HG03354 (cell line): ENCODE results near the gene ABCG8.

ENCODE experiments used
- ATAC-seq: cut with Tn5 transposase; IDR thresholded peaks from one replicate; pipeline ENCODE4 v1.9.1; 2021; ENCODE audit warnings: mild to moderate bottlenecking; ENCODE audit not compliant: unreplicated experiment, poor library complexity, severe bottlenecking

Gene ABCG8

DNA sequence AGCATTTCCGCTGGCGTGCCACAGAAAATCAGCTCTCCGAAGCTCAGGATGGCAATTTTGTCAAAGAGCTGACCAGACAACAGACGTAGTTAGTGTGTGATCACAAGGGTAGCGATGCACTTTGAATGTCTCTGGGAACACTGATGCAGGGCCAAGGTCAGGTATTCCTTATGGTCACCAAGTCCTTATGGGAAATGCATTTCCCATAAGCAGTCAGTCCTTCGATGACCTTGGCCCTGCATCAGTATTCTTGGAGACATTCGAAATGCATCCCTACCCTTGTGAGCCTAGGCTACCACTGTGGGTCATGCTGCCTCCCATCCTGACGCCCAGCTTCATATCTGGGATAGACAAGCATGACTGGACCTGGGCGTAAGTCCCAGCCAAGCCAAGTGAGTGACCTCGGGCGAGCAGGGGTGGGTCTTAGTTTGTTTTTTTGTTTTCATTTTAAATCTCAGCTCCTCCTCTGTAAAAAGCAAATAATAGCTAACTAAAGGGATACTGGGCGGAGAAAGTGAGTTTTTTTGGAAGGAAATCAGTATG is 13.7 kb upstream of the ABCG8 start:
- ATAC-seq, result no peak

DNA sequence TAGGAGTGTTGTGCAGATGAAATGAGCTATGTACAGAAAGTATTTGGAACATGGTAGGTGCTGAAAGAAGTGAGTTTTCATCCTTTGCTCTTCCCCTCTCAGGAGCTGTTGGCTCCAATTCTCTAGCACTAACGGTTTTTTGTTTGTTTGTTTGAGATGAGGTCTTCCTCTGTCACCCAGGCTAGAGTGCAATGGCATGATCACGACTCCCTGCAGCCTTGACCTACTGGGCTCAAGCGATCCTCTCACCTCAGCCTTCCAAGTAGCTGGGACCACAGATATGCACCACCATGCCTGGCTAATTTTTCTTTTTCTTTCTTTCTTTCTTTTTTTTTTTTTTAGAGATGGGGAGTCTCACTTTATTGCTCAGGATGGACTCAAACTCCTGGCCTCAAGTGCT is 12.9 kb upstream of the ABCG8 start:
- ATAC-seq, result no peak

DNA sequence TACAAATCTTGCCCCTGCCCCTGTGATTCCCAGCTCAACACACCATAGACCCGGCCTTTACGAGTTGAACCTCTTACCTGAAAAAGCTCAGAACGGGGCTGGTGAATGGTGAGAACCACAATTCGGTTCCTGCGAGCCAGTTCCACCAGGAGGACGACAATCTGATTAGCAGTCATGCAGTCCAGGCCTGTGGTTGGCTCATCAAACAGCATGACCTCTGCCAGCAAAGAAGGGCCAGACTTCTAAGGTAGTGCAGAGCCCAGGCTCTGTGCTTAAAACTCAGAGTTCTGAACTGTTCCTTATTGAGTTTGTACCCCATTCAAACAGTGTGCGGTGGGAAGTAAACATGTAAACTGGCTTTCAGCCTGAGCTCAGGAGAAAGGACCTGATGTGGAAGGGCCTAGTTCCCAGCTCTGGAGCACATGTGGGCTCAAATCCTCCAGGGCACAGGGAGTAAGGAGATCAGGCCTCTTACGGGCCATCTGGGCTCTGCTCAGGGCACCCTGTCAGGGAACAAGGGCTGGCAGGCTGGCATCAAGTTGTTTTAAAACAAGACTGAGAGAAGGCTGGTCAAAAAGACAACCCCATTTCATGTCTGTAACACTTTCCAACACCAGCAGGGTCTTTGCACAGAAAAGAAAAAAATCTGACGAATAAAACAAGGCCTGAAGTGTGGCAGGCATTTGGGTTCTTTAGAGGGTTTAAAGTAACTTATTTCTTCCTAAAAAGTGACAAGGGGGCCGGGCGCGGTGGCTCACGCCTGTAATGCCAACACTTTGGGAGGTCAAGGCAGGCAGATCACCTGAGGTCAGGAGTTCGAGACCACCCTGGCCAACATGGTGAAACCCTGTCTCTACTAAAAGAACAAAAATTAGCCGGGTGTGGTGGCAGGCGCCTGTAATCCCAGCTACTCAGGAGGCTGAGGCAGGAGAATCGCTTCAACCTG is 12.2 kb upstream of the ABCG8 start:
- no peak for ATAC-seq

DNA sequence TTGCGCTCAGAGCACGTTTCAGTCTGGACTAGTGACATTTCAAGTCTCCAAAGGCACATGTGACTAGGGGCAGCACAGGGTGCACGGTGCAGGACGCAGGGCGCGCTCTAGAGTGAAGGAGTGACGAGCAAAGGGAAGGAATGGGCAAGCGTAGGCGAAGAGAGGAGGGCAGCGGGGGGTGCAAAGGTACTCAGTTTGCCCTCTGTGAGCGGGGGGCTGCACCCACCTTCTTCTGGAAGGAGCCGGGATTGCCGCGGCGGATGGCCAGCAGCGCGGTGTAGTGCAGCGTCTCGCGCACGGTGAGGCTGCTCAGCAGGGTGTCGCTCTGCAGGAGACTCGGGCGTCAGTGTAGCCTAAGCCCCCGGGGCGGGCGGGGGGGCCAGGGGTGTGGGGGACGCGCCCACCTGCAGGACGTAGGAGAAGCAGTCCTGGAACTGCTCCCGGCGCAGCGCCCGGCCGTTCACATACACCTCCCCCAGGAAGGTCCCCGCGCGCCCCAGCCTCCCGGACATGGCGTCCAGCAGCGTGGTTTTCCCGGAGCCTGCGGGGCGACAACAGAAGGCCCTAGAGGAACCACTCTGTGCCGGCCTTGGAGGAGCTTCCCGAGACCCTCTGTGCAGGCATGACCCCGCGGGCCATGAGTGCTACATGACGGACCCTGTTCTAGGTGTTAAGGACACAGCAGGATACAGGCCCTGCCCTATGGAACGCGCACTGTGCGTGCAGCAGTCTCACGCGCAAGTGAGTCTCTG is 7.1 kb upstream of the ABCG8 start:
- ATAC-seq, result no peak

GRCh38 chr2:43832457-43832856 is 6.3 kb upstream of the ABCG8 start:
- ATAC-seq, result no peak

GRCh38 chr2:43837033-43837432 is 1.7 kb upstream of the ABCG8 start:
- ATAC-seq, result no peak

DNA sequence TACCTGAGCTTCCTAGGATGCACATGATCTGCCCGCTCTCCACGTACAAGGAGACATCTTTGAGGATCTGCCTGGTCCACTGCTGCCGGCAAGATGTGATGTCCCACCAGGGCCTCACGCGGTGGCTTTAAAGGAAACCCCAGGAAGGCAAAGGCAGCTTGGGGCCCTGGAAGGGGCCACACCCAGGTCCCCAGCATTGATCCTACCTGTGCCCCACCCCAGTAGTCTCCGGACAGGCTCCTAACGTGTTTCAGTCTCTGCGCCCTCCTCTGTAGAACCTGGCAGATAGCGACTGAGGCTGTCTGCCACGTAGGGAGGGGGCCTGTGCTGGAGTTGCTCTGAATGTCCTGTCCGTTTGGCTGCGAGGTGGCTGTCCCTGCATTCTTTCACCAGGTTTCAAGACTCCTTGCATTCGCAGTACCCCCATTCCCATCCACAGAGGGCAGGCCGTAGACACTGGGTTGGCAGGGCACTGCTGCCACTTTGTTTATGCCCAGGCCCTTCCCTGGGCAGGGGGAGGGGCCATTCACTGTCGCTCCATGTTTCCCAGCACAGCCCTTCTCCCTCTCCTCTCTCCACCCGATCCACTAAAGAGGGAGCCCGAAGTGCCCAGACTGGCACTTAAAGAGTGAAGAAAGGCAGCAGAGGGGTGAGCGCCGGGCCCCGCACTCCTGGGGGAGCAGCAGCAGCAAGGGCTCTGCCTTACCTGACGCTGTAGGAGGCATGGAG is 776 bp upstream of the ABCG8 start:
- ATAC-seq, result no peak

DNA sequence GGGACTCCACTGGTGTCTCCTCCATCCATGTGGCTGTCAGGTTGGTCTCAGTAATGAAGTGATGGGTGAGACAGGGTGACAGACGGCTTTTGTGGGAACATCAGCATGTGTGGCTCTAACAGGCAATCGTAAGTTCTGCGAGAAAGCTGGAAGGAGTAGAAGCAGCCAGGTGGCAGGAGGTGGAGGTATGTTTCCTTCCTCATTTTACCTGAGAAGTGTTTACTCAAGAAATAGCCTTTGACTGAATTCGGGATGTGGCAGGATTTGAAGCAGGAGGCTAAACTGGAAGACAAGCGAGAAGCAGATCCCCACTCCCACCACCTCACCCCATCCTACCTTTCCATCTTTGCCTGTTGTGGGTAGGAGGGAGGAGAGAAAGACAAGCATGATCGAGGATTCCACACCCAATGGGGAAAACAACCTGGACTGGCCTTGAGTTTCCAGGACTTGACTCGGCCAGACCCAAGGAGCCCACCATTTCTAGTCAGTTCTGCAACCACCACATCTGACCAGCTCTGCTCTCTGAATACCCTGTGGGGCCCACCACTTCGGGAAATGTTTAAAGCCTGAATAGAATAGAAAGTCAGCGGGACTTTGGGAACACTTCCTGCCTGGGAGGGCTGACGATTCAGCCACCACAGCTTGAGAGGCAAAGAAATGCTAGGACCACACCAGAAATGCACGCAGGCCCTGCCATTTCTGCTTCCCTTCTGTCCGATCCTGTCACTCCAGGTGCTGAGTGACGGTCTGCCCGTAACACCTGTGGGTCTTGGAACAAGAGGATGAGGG is 1.2 kb downstream of the ABCG8 start:
- no peak for ATAC-seq

- no peak for ATAC-seq
Observed at GRCh38 chr2:43840965-43841364, 2.2 kb downstream of the ABCG8 start.

DNA sequence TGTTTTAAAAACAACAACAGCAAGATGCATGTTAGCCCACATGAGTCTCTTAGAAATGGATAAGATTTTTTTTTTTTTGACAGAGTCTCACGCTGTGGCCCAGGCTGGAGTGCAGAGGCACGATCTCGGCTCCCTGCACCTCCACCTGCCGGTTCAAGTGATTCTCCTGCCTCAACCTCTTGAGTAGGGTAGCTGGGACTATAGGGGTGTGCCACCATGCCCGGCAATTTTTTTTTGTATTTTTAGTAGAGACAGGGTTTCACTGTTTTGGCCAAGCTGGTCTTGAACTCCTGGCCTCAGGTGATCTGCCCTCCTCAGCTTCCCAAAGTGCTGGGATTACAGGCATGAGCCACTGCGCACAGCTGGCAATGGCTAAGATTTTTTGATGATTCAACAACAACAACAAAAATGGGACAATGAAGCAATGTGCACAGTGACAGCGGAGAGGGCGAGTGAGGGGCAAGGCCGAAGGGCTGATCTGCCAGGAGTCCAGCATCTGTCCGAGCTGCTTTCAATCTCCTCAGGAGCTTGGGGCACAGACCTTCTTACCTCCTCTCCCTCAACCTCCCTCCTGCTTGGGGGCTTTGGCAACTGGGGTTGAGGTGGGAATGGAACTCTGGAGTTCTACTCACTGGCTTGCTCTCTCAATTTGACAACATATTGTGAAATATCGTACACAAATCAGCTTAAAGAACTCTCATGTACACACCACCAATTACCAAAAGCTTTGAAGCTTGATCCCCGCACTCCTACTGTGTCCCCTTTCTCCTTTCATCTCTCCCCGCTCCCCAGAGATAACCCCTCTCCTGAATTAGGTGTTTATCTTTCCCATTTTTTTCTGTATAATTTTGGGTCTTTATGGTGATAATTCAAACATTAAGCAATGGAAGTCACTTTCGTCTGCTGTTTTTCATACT is 3.4 kb downstream of the ABCG8 start:
- ATAC-seq, result no peak

DNA sequence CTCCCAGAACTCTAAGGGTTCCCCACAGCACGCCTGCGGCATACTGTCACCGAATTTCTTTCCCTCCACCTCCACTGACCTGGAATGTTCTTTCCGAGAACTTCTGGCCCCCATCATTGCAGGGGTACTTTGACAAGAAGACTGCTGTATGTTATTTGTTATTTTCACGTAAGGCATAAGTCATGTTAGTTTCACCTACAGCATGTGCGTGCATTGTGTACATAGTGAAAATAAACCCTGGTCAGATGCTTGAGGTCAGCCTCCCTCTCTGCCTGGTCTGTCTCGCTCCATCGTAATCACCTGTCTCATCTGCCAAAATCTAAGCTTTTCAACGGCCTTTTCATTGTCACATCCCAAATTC is 4.1 kb downstream of the ABCG8 start:
- ATAC-seq, result no peak

- ATAC-seq, result no peak
Observed at GRCh38 chr2:43845181-43845580, 6.4 kb downstream of the ABCG8 start.

DNA sequence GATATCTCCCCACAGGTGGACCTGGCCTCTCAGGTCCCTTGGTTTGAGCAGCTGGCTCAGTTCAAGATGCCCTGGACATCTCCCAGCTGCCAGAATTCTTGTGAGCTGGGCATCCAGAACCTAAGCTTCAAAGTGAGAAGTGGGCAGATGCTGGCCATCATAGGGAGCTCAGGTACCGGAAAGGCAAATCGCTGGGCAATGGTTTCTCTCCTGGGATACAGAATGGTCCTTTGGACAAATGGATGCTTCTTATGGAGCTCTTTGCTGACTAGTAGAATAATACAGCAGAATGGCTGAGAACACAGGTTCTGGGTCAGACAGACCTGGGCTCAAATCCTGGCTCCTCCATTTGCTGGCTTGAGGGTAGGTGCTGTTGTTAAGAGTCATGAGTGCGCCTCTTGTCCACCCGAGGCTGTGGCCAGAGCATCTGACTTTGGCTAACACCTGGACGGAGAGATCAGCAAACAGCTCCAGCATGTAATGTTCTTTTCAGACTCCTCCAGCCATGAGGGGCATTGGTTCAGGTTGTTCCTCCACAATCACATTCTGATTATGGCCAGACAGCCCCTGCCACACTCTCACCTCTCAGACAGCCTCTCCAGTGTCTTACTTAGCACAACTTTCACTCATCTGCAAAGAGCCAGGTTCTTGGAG is 7.5 kb downstream of the ABCG8 start:
- no peak for ATAC-seq

- no peak for ATAC-seq
Observed at GRCh38 chr2:43848214-43848613, 9.4 kb downstream of the ABCG8 start.

GRCh38 chr2:43851011-43851980 is 12.5 kb downstream of the ABCG8 start:
- ATAC-seq, result no peak

DNA sequence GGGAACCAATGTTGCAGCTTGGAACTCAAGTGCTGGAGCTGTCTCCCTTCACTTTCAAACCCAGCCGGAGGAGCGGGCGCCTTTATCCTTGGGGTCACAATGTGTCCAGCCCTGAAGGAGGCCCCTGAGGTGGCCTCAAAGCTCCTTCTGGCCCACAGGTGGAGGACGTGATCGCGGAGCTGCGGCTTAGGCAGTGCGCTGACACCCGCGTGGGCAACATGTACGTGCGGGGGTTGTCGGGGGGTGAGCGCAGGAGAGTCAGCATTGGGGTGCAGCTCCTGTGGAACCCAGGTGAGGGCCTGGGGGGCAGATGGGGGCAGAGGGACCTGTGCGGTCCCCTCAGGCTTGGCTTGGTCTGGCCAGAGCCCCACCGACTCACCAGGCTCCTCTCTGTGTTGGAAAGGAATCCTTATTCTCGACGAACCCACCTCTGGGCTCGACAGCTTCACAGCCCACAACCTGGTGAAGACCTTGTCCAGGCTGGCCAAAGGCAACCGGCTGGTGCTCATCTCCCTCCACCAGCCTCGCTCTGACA is 13.5 kb downstream of the ABCG8 start:
- no peak for ATAC-seq
